HG02642 (cell line): ENCODE results near the gene PIEZO2.
"Not testable (repeated sequence)": the region's sequence is repeated elsewhere in the genome, so short reads cannot be mapped to it uniquely, and the experiment has no call there.

ENCODE experiments used
- ATAC-seq: cut with Tn5 transposase; IDR thresholded peaks from one replicate; pipeline ENCODE4 v1.9.1; 2021; ENCODE audit warnings: mild to moderate bottlenecking; ENCODE audit not compliant: unreplicated experiment, poor library complexity

Gene PIEZO2

GRCh38 chr18:11153097-11153496 lies 3.7 kb upstream of the PIEZO2 start:
- no peak for ATAC-seq

DNA sequence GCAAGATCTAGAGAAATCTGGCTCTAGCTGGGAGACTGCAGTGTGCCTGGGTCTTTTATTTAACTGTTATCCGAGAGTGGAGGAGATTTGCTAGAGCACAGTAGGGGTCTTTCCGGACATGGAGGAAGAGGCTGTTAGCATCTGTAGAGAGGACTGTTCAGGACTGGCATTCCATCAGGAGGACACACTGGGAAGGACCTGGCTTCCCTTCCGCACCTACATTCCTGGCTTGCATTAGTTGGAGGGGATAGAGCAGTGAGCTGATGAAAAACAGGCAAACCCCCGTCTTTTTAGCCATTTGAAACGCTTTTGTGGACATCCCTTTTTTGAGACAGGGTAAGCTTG lies 874 bp upstream of the PIEZO2 start:
- no peak for ATAC-seq

DNA sequence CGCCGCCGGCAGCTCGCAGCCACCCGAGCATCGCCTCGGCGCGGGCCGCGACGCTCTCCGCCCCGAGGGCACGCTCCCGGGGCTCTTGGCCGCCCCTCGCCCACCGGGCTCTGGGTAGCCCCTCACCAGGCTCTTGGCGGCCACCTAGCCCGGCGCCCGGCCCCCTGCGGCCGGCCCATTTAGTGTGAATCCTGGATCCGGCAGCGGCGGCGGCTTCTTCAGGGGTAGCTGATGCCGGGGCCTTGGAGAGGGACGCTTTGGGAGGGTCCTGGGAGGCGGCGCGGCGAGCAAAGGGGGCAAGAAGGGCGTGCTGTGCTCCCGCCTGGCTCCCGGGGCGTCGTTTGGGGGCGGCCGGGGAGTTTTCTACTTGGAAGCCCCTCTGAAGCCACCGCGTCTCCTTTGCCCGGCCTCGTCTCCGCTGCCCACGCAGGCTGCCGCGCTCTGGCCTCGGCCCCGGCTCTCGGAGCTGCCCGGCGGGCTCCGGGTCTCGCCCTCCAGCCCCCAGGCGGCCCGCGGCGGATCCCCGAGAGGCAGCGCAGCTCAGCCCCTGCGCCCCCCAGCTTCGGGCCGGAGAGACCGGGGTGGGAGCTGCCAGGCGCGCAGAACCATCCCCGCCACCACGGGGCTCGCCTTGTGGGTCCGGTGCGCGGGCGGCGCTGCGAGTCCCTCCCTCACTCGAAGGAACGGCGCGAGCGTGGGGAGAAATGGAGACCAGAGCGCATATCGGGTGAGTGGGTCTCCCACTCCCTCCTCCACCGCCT lies 509 bp downstream of the PIEZO2 start:
- ATAC-seq, result peak; percentile 9

DNA sequence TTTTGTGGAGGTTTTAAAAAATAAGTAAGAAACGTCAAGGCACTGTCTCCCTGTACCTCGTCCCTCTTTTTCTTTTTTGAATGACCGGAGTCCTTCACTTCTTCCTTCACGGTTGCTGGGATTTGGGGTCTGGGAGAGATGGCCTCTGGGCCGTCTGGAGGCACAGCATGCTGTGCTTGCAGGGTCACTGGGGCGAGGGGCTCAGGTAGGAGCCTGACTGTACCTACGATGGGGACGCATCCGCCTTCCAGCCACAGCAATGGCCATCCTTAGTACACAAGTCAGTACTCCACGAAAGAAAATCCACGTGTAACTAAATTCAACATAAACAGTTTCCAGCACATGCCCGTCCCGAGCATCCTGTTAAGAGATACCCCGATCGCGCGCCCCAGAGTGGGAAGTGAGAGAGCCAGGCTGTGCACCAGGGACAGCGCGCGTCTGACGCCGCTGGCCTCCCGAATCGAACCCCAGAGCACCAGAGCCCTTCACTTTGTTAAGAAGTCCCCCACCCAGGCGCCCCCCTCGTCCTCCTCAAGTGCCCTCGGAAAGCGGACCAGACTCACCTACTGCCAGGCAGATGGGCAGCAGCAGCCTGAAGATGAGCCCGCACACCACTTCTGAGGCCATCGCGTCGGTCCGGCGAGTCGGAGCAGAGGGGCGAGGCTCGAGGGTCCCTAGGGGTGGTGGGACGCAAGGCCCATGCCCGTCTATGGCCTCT lies 1.2 kb downstream of the PIEZO2 start:
- ATAC-seq, result no peak

DNA sequence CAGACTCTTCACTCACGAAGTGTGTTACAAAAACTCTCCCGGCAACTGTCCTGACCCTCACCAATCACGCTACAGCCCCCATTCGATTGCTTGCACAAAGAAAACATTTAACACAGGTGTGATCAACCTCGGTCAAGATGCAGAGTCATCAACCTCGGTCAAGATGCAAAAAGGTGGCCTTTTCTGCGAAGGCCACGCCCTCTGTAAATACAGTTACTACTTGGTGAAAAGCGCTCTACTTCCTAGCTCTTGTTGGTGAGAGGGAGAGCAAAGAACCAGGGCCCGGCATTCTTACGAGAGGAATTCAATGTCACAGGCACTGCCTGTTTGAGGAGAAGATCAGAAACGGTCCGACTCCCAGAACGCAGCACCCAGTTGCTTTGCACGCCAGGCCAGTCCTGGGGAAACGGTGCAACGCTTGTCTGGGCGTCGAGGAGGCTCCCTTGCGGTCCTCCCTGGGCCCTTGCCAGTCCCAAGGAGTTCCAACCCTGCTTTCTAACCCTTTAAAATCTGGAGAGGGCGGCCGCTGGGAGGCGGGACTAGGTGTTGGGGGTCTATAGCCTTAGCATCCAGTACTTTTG lies 1.9 kb downstream of the PIEZO2 start:
- no peak for ATAC-seq

DNA sequence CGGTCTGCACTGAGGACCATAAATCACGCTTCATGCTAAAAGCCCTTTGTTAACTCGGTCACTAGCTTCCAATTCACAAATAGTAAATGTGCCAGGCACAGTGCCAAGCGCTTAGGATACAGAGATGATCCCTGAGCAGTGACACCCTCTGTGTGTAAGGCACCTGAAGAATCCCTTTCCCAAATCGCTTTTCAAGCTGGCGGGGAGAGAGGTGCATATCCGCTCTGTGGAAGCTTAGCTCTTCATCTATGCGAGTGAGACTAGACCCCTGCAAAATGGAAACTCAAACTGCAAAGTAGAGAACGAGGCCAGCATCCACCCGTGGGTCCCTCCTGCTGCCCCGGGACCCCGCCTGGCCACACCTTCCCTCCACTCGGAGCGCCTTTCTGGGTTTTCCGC lies 2.4 kb downstream of the PIEZO2 start:
- ATAC-seq, result no peak

GRCh38 chr18:11146238-11146946 lies 3.0 kb downstream of the PIEZO2 start:
- ATAC-seq, result no peak

- ATAC-seq, result no peak
Observed at GRCh38 chr18:11145413-11146191, 3.8 kb downstream of the PIEZO2 start.

GRCh38 chr18:11137400-11137799 lies 12.0 kb downstream of the PIEZO2 start:
- no peak for ATAC-seq

GRCh38 chr18:11136241-11136640 lies 13.1 kb downstream of the PIEZO2 start:
- no peak for ATAC-seq

- no peak for ATAC-seq
Observed at GRCh38 chr18:11134940-11135339, 14.4 kb downstream of the PIEZO2 start.

DNA sequence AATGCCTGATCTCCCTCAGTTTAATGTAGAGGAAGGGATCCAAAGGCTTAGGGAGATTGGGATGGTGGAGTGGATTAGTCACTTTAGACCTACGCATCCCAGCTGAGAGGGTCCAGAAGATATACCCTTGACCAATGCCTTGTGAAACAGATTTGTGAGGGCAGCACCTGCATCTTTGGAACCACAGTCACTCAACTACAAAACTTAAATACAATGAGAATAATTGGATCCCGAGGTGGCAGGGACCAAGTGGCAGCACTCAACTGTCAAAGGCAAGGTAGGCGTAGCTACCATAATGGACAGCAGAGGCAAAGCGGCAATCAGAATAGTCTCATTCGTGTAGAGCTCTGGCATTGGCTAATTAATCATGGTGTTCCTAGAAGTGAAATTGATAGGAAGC lies 20.3 kb downstream of the PIEZO2 start:
- ATAC-seq, result not testable (repeated sequence)

- no peak for ATAC-seq
Observed at GRCh38 chr18:11125492-11126315, 23.7 kb downstream of the PIEZO2 start.

GRCh38 chr18:11124054-11124453 lies 25.3 kb downstream of the PIEZO2 start:
- ATAC-seq, result no peak

DNA sequence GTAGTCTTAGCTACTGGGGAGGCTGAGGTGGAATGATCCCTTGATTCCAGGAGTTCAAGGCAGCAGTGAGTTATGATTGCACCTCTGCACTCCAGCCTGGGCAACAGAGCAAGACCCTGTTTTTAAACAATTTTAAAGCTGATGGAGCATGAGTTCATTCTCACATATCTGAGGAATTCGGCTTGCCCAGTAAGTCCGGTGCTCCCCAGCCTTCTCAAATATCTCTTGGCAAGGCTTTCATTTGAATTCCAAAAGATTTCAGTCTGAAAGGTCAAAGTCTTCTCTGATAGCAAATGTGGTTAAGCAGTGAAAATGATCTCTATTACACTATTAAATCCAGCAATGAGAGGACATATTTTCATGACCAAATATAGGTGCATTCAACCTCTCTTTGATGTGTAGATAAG lies 27.9 kb downstream of the PIEZO2 start:
- ATAC-seq, result no peak

DNA sequence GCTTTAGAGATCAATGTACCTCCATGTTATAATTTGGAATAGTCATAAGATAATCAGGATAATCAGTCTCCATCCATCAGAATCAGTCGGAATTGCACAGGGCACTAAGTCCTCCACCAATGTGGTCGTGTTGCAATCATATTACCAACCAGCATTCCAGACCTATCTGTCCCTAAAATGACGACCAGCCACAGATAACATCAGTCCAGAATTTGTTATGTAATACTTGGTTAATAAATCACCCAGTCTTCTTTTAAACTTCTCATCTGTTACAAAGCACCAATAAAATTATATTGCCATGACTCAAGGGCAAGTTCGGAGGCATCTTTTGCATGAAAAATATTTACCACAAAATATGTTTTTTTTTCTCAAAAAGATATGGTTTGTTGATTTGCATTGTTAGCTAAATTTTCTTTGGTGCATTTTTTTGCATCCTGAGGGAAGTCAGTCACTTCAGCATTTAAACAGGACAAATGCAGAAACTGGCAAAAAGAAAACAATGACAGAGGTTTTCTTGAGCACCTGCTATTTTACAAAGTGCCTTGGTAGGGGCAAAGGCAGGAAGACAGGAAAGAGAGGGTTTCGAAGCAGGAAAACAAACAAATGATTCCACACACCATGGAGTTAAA lies 29.3 kb downstream of the PIEZO2 start:
- ATAC-seq, result no peak

DNA sequence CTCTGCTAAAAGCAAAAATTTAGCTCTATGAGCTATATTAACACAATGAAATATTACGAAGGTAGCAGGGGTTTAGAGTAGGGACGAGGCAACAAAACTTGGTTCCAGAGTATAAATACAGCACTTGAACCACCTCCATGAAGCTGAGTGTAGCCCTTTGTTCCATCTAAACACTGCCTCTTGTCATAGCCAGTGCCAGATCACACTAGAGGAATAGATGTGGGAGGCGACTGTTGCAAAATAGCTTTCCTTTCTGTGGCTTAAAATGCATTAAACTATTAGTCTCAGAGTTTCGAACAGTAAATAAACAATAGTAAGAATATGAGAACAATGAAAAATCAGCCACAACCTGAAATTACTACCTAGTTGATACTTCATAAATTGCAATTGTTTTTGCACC lies 29.8 kb downstream of the PIEZO2 start:
- no peak for ATAC-seq

GRCh38 chr18:11118051-11118766 lies 31.2 kb downstream of the PIEZO2 start:
- ATAC-seq, result no peak
